ENCODE data around the gene TOR3A.

GRCh38 chr1:179043266-179043665 lies 38.6 kb upstream of the TOR3A start:
- TF ChIP-seq CTCF (IDR thresholded peaks at IDR 0.05) (no peak), POLR2A (IDR thresholded peaks at IDR 0.05) (no peak)
